Keratinocyte (primary cell): ENCODE measurements around the gene DLGAP1. TPM values are rescaled to one million over a fixed set of nuclear protein-coding genes. Genes with fewer than 3 reads are reported as not detected.

Experiments
- DNase-seq: peaks from one replicate; pipeline ENCODE4 v3.0.0-alpha.2; 2011; ENCODE audit warnings: low read depth, missing footprints, low spot score
- FAIRE-seq: peaks from 2 replicates; lab custom pipeline; 2011; peaks lifted over from hg19 to GRCh38; lab: Jason Lieb, UNC
- H2AFZ ChIP-seq: 2 replicates; pipeline ENCODE4 v1.6.0; 2012; ENCODE audit warnings: low read length, control low read depth, inconsistent platforms; ENCODE audit not compliant: control insufficient read depth
- H3K27ac ChIP-seq: 2 replicates; pipeline ENCODE4 v1.5.1; 2011; ENCODE audit warnings: low read length; ENCODE audit not compliant: control insufficient read depth, insufficient read depth
- H3K27me3 ChIP-seq: 3 replicates; pipeline ENCODE4 v1.6.0; 2011; ENCODE audit warnings: low read length; ENCODE audit not compliant: control insufficient read depth, insufficient read depth; ENCODE audit errors: extremely low read depth
- H3K36me3 ChIP-seq, 2 experiments: 2 replicates in 1 of 2; 3 replicates in 1 of 2; pipeline ENCODE4 v1.5.1; 2011; ENCODE audit warnings: low read length in 2 of 2, mild to moderate bottlenecking in 1 of 2; ENCODE audit not compliant: control insufficient read depth in 2 of 2, insufficient read depth in 2 of 2; ENCODE audit errors: extremely low read depth in 1 of 2
- H3K4me1 ChIP-seq: 3 replicates; pipeline ENCODE4 v1.5.1; 2011; ENCODE audit warnings: low read length; ENCODE audit not compliant: control insufficient read depth, insufficient read depth; ENCODE audit errors: extremely low read depth
- H3K4me2 ChIP-seq: 3 replicates; pipeline ENCODE4 v1.6.0; 2011; ENCODE audit warnings: low read depth, low read length; ENCODE audit not compliant: control insufficient read depth, insufficient read depth; ENCODE audit errors: extremely low read depth
- H3K4me3 ChIP-seq, 3 experiments: fragments of 200-600 bp in 1 of 3; sonication (generic) in 1 of 3; 2 replicates in 2 of 3; 3 replicates in 1 of 3; pipeline ENCODE4 v1.5.1; 2011 to 2016; ENCODE audit warnings: low read length in 3 of 3, mild to moderate bottlenecking in 3 of 3, control low read depth in 2 of 3, inconsistent platforms in 1 of 3, low read depth in 1 of 3, mixed read lengths in 1 of 3, mixed run types in 1 of 3, moderate library complexity in 1 of 3; ENCODE audit not compliant: control insufficient read depth in 2 of 3, insufficient read depth in 2 of 3; ENCODE audit errors: extremely low read depth in 1 of 3
- H3K79me2 ChIP-seq: 2 replicates; pipeline ENCODE4 v1.6.0; 2012; ENCODE audit warnings: low read length; ENCODE audit not compliant: control insufficient read depth, insufficient read depth
- H3K9ac ChIP-seq: 3 replicates; pipeline ENCODE4 v1.6.0; 2011; ENCODE audit warnings: low read length; ENCODE audit not compliant: control insufficient read depth, insufficient read depth; ENCODE audit errors: extremely low read depth
- H3K9me1 ChIP-seq: 3 replicates; pipeline ENCODE4 v1.6.0; 2011; ENCODE audit warnings: low read length; ENCODE audit not compliant: control insufficient read depth, insufficient read depth; ENCODE audit errors: extremely low read depth
- H3K9me3 ChIP-seq: 2 replicates; pipeline ENCODE4 v1.5.1; 2012; ENCODE audit warnings: low read depth, low read length; ENCODE audit not compliant: control insufficient read depth
- H4K20me1 ChIP-seq: 3 replicates; pipeline ENCODE4 v1.6.0; 2011; ENCODE audit warnings: low read length; ENCODE audit not compliant: control insufficient read depth, insufficient read depth; ENCODE audit errors: extremely low read depth
- CTCF ChIP-seq, 3 experiments: IDR thresholded peaks in 1 of 3; conservative IDR thresholded peaks in 1 of 3; optimal IDR thresholded peaks in 1 of 3; 2 replicates in 2 of 3; 3 replicates in 1 of 3; pipeline versions ENCODE3 to v1.5.1; 2011; ENCODE audit warnings: low read length in 3 of 3, mild to moderate bottlenecking in 3 of 3, moderate library complexity in 2 of 3, control low read depth in 1 of 3, inconsistent platforms in 1 of 3; ENCODE audit not compliant: insufficient read depth in 2 of 3; ENCODE audit errors: extremely low read depth in 1 of 3
- EZH2 ChIP-seq: IDR thresholded peaks from one replicate; pipeline ENCODE4 v1.6.1; 2012; ENCODE audit warnings: inconsistent platforms, mild to moderate bottlenecking, low read length, moderate library complexity
- dilution Hi-C: fragments of 300-500 bp; cut with MboI; formaldehyde crosslinking; loops from one replicate; pipeline ENCODE4 v1.7.0; 2020; ENCODE audit warnings: low sequenced_read_pairs; ENCODE audit not compliant: extremely low pct_ligation_motif_present
- polyA plus RNA-seq, 5 experiments: library from polyadenylated mRNA; depleted of rRNA in 3 of 5; stranded (reverse) in 3 of 5; stranded (forward) in 1 of 5; unstranded in 1 of 5; fragments of >200 nt; gene quantifications; 1 replicate in 1 of 5; 2 replicates in 3 of 5; 3 replicates in 1 of 5; pipeline versions ENCODE4 v1.2.1 to v1.2.3, GENCODE V29; 2011 to 2012; ENCODE audit warnings: missing spikeins in 2 of 5, low read depth in 1 of 5, low replicate concordance in 1 of 5

The DLGAP1 gene
- polyA plus RNA-seq, 1 donor (not counting 4 experiments of a cell fraction or from before 2014, with no cell fraction given): not detected

GRCh38 chr18:3679241-3679640 is 775.9 kb downstream of the DLGAP1 start:
- Histone ChIP-seq H2AFZ (peak overlapping the region; percentile 23), H3K9me1 (no peaks in the 10 kb centered on the region), H3K27ac (peak overlapping the region; percentile 40), H3K79me2 (no peaks in the 10 kb centered on the region), H3K9me3 (no peaks in the 10 kb centered on the region), H3K36me3 (no peaks in the 10 kb centered on the region), H3K9ac (no peak overlapping the region), H3K4me2 (peak overlapping the region; percentile 67), H3K27me3 (no peaks in the 10 kb centered on the region), H3K4me3 (no peak overlapping the region), H3K4me1 (peaks cover 22% of the 10 kb centered on the region), H4K20me1 (no peaks in the 10 kb centered on the region)
- TF ChIP-seq CTCF (optimal IDR thresholded peaks at IDR 0.05 in 1 of 3, IDR thresholded peaks at IDR 0.05 in 1 of 3, conservative IDR thresholded peaks at IDR 0.05 in 1 of 3; ENCODE audit: extremely low read depth in 1 of 3, insufficient read depth in 2 of 3, low read length in 3 of 3) (no peak), EZH2 (no peak)
- DNase-seq: peak; percentile 78
- dilution Hi-C loops: no loop called here
- FAIRE-seq: peak; percentile 85

GRCh38 chr18:3675994-3676393 is 779.1 kb downstream of the DLGAP1 start:
- Histone ChIP-seq H3K9me1 (no peaks in the 10 kb centered on the region), H3K9me3 (no peaks in the 10 kb centered on the region), H3K4me2 (no peak overlapping the region), H2AFZ (no peak overlapping the region), H3K4me1 (peaks cover 22% of the 10 kb centered on the region), H4K20me1 (no peaks in the 10 kb centered on the region), H3K27ac (no peak overlapping the region), H3K79me2 (no peaks in the 10 kb centered on the region), H3K36me3 (no peaks in the 10 kb centered on the region), H3K4me3 (no peak overlapping the region), H3K27me3 (no peaks in the 10 kb centered on the region), H3K9ac (no peak overlapping the region)
- TF ChIP-seq CTCF (optimal IDR thresholded peaks at IDR 0.05 in 1 of 3, IDR thresholded peaks at IDR 0.05 in 1 of 3, conservative IDR thresholded peaks at IDR 0.05 in 1 of 3; ENCODE audit: extremely low read depth in 1 of 3, insufficient read depth in 2 of 3, low read length in 3 of 3) (no peak), EZH2 (no peak)
- DNase-seq (no peak), FAIRE-seq (no peak)
- dilution Hi-C loops: no loop called here
